IMR-90 (cell line): Measurements from ENCODE around the gene DTX1. TPM values are rescaled to one million over a fixed set of nuclear protein-coding genes. Genes with fewer than 3 reads are reported as not detected.

Source experiments
- ATAC-seq: fragments of 200-7000 bp; cut with Tn5 transposase; 2 replicates; pipeline ENCODE4 v1.9.1; 2020; ENCODE audit warnings: low read depth, mild to moderate bottlenecking, moderate library complexity
- BruUV-seq: library from RNA; stranded (reverse); fragments of 400-500 nt; replicated peaks from 2 replicates; lab custom pipeline; 2021; lab: Mats Ljungman, UMichigan
- CTCF ChIA-PET: fragments of 300-600 bp; formaldehyde crosslinking; extraction: SDS; loops from one replicate; lab custom pipeline; 2021; ENCODE audit warnings: antibody characterized with exemption; lab: Yijun Ruan, JAX
- POLR2A ChIA-PET: fragments of 300-600 bp; sonication (Branson Sonifier 250); formaldehyde crosslinking; loops from one replicate; lab custom pipeline; 2022; ENCODE audit warnings: antibody characterized with exemption; ENCODE audit not compliant: unreplicated experiment; lab: Charles Lee
- DNase-seq: peaks from one replicate; pipeline ENCODE4 v3.0.0; 2013
- H2AFZ ChIP-seq: replicated peaks from 2 replicates; pipeline ENCODE3; 2013; ENCODE audit warnings: low read length, mild to moderate bottlenecking; ENCODE audit not compliant: poor library complexity
- H2AK5ac ChIP-seq: 2 replicates; pipeline ENCODE4 v1.6.1; 2013; ENCODE audit warnings: low read depth, low read length, inconsistent platforms
- H2AK9ac ChIP-seq: replicated peaks from 2 replicates; pipeline ENCODE3; 2013; ENCODE audit warnings: mild to moderate bottlenecking, low read depth, low read length, moderate library complexity; ENCODE audit not compliant: poor library complexity
- H2BK120ac ChIP-seq: 2 replicates; pipeline ENCODE4 v1.6.1; 2013; ENCODE audit warnings: low read depth, low read length, inconsistent platforms
- H2BK15ac ChIP-seq: 3 replicates; pipeline ENCODE4 v1.6.1; 2013; ENCODE audit warnings: low read depth, low read length, inconsistent platforms
- H2BK20ac ChIP-seq: 2 replicates; pipeline ENCODE4 v1.6.1; 2013; ENCODE audit warnings: low read depth, mild to moderate bottlenecking, inconsistent platforms, low read length, moderate library complexity
- H2BK5ac ChIP-seq: 2 replicates; pipeline ENCODE4 v1.6.1; 2013; ENCODE audit warnings: mild to moderate bottlenecking, low read depth, low read length, inconsistent platforms; ENCODE audit not compliant: poor library complexity, severe bottlenecking
- H3K14ac ChIP-seq: replicated peaks from 2 replicates; pipeline ENCODE4 v1.6.1; 2013; ENCODE audit warnings: low read depth, low read length, inconsistent platforms
- H3K18ac ChIP-seq: 2 replicates; pipeline ENCODE4 v1.6.1; 2013; ENCODE audit warnings: low read depth, low read length, control low read depth
- H3K23ac ChIP-seq: 2 replicates; pipeline ENCODE4 v1.6.1; 2013; ENCODE audit warnings: low read depth, low read length, inconsistent platforms
- H3K27ac ChIP-seq: 2 replicates; pipeline ENCODE4 v1.5.1; 2013; ENCODE audit warnings: mild to moderate bottlenecking, control low read depth, low read length; ENCODE audit not compliant: insufficient read depth
- H3K27me3 ChIP-seq: 2 replicates; pipeline ENCODE4 v1.6.1; 2013; ENCODE audit warnings: low read length; ENCODE audit not compliant: control insufficient read depth, insufficient read depth
- H3K36me3 ChIP-seq: 2 replicates; pipeline ENCODE4 v1.6.1; 2013; ENCODE audit warnings: low read length, mixed read lengths; ENCODE audit not compliant: control insufficient read depth, insufficient read depth
- H3K4ac ChIP-seq: 2 replicates; pipeline ENCODE4 v1.6.1; 2013; ENCODE audit warnings: low read depth, low read length, inconsistent platforms
- H3K4me1 ChIP-seq: 2 replicates; pipeline ENCODE4 v1.6.1; 2013; ENCODE audit warnings: low read length, mixed read lengths; ENCODE audit not compliant: control insufficient read depth, insufficient read depth
- H3K4me2 ChIP-seq: 2 replicates; pipeline ENCODE4 v1.6.1; 2013; ENCODE audit warnings: low read depth, mild to moderate bottlenecking, control low read depth, low read length, moderate library complexity
- H3K4me3 ChIP-seq: 2 replicates; pipeline ENCODE4 v1.5.1; 2013; ENCODE audit warnings: low read depth, mild to moderate bottlenecking, control low read depth, low read length, moderate library complexity; ENCODE audit not compliant: insufficient read depth
- H3K56ac ChIP-seq: 2 replicates; pipeline ENCODE4 v1.6.1; 2013; ENCODE audit warnings: low read length, inconsistent platforms; ENCODE audit not compliant: insufficient read depth; ENCODE audit errors: extremely low read depth
- H3K79me1 ChIP-seq, 2 experiments: 2 replicates each; pipeline ENCODE4 v1.6.1; 2013; ENCODE audit warnings: low read length in 2 of 2, inconsistent platforms in 1 of 2, low read depth in 1 of 2
- H3K9ac ChIP-seq: 2 replicates; pipeline ENCODE4 v1.6.1; 2013; ENCODE audit warnings: low read depth, low read length, control low read depth
- H3K9me1 ChIP-seq: 2 replicates; pipeline ENCODE4 v1.6.1; 2013; ENCODE audit warnings: low read length, inconsistent platforms; ENCODE audit not compliant: insufficient read depth
- H3K9me3 ChIP-seq: 2 replicates; pipeline ENCODE4 v1.6.1; 2013; ENCODE audit warnings: low read length; ENCODE audit not compliant: control insufficient read depth, insufficient read depth
- H4K20me1 ChIP-seq: 2 replicates; pipeline ENCODE4 v1.6.1; 2013; ENCODE audit warnings: low read length, inconsistent platforms; ENCODE audit not compliant: insufficient read depth
- H4K5ac ChIP-seq: 2 replicates; pipeline ENCODE4 v1.6.1; 2013; ENCODE audit warnings: mild to moderate bottlenecking, low read depth, low read length, control low read depth
- H4K8ac ChIP-seq, 2 experiments: 2 replicates each; pipeline ENCODE4 v1.6.1; 2013; ENCODE audit warnings: low read depth in 2 of 2, low read length in 2 of 2, control low read depth in 1 of 2, inconsistent platforms in 1 of 2
- H4K91ac ChIP-seq: 2 replicates; pipeline ENCODE4 v1.6.1; 2013; ENCODE audit warnings: low read depth, low read length, inconsistent platforms; ENCODE audit not compliant: insufficient read depth
- CEBPB ChIP-seq: IDR thresholded peaks from 2 replicates; pipeline ENCODE4 v1.6.1; 2012; ENCODE audit warnings: low read depth, low read length, improper control_type of control experiment
- CTCF ChIP-seq: conservative IDR thresholded peaks from 2 replicates; pipeline ENCODE4 v1.5.1; 2012; ENCODE audit warnings: mild to moderate bottlenecking, low read depth, low read length, improper control_type of control experiment
- RAD21 ChIP-seq: IDR thresholded peaks from 2 replicates; pipeline ENCODE4 v1.6.1; 2012; ENCODE audit warnings: low read length, improper control_type of control experiment
- WGBS, 2 experiments: methylation state at CpG; one replicate each; pipeline versions ENCODE4 v1.1.5 to v1.1.7; 2013; ENCODE audit warnings: missing lambda C conversion rate in 2 of 2; ENCODE audit not compliant: insufficient read length in 1 of 2; ENCODE audit errors: extremely low coverage in 2 of 2; 5-methylcytosine and 5-hydroxymethylcytosine counted together
- dilution Hi-C: fragments of 300-500 bp; cut with HindIII; formaldehyde crosslinking; loops from one replicate; pipeline ENCODE4 v1.14.3; 2018; ENCODE audit warnings: low sequenced_read_pairs; ENCODE audit not compliant: unreplicated experiment
- in situ Hi-C: fragments of 300-500 bp; cut with MboI; formaldehyde crosslinking; loops from 3 replicates; pipeline ENCODE4 v1.14.3; 2019; ENCODE audit warnings: low sequenced_read_pairs, inconsistent platforms, mixed read lengths
- intact Hi-C: fragments of 100-400 bp; cut with micrococcal nuclease; formaldehyde crosslinking; loops from 2 replicates; pipeline ENCODE4 v1.10.0; 2022
- polyA plus RNA-seq, 3 experiments: library from polyadenylated mRNA; depleted of rRNA; stranded (reverse); fragments of >200 nt; gene quantifications; 2 replicates each; pipeline ENCODE4 v1.2.3, GENCODE V29; 2012; ENCODE audit warnings: low replicate concordance in 1 of 3
- total RNA-seq: library from RNA; depleted of rRNA; stranded (reverse); fragments of >200 nt; gene quantifications from 2 replicates; pipeline ENCODE4 v1.2.3, GENCODE V29; 2012
- TF ChIP-seq, protein P1 (sequence below): fragments of 150-350 bp; IDR thresholded peaks from 2 replicates; pipeline ENCODE4 v1.6.1; 2017; ENCODE audit warnings: mild to moderate bottlenecking, antibody characterized with exemption, low read length, low read depth

The DTX1 gene
- total and polyA plus RNA-seq, 2 of the 4 experiments (the other 2 are of a cell fraction) = not detected

DNA sequence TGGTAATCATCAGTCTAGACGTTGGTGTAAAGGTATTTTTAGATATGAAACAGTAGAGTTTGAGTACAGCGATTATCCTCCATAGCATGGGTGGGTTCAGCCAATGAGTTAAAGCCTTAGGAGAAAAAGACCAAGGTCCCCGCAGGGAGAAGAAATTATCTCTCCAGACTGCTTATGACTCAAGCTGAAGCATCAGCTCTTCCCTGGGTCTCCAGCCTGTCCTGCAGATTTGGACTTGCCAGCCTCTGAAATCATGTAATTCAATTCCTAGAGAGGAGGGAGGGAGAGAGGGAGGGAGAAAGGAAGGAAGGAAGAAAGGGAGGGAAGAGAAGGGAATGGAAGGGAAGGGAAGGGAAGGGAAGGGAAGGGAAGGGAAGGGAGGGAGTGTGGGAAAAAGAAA lies 12.0 kb upstream of the DTX1 start:
- Histone ChIP-seq H3K9me3 (no peaks in the 10 kb centered on the region), H2BK15ac (no peak overlapping the region), H2AK5ac (no peak overlapping the region), H2AFZ (no peak overlapping the region), H3K4me1 (no peaks in the 10 kb centered on the region), H3K4ac (no peak overlapping the region), H4K91ac (no peak overlapping the region), H2AK9ac (no peak overlapping the region), H3K18ac (no peak overlapping the region), H3K27ac (no peak overlapping the region), H3K23ac (no peak overlapping the region), H4K8ac (no peak overlapping the region), H3K4me2 (no peak overlapping the region), H3K36me3 (no peaks in the 10 kb centered on the region), H2BK120ac (no peak overlapping the region), H2BK20ac (no peak overlapping the region), H3K9me1 (0 out of 2 replicates have a peak, but pooled peaks cover 3% of the 10 kb centered on the region), H2BK5ac (no peak overlapping the region), H3K56ac (no peak overlapping the region), H4K20me1 (no peaks in the 10 kb centered on the region), H4K5ac (no peak overlapping the region), H3K27me3 (no peaks in the 10 kb centered on the region; the same call in 1 of the 2 replicates), H3K14ac (no peak overlapping the region), H3K4me3 (no peak overlapping the region), H3K79me1 (no peaks in the 10 kb centered on the region), H3K9ac (no peak overlapping the region)
- no TSS peak for BruUV-seq
- TF ChIP-seq CEBPB = no peak
- TF ChIP-seq, protein P1, sequence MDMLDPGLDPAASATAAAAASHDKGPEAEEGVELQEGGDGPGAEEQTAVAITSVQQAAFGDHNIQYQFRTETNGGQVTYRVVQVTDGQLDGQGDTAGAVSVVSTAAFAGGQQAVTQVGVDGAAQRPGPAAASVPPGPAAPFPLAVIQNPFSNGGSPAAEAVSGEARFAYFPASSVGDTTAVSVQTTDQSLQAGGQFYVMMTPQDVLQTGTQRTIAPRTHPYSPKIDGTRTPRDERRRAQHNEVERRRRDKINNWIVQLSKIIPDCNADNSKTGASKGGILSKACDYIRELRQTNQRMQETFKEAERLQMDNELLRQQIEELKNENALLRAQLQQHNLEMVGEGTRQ = no peak
- TF ChIP-seq RAD21 = no peak
- TF ChIP-seq CTCF = no peak
- DNase-seq (no peak), ATAC-seq (no peak)
- POLR2A ChIA-PET = no interaction called here
- WGBS, 2 experiments = no CpG with 5 or more reads among the region's 3 CpGs
- CTCF ChIA-PET = no interaction called here
- intact Hi-C loops (no loop called here), dilution Hi-C loops (no loop called here), in situ Hi-C loops (no loop called here)
